Adipose tissue (tissue), 3 donors: ENCODE results near the gene MGAT4B. TPM values are rescaled to one million over a fixed set of nuclear protein-coding genes. Genes with fewer than 3 reads are reported as not detected.
A peak's percentile ranks its signal among the peaks of the same experiment; 100 is the strongest.
"Not testable (repeated sequence)": the region's sequence is repeated elsewhere in the genome, so short reads cannot be mapped to it uniquely, and the experiment has no call there.

Experiments
- H3K27ac ChIP-seq: one replicate; pipeline ENCODE4 v1.5.1; 2013; ENCODE audit warnings: low read depth, low read length
- WGBS, 3 donors: extraction: QIAGEN DNeasy Blood & Tissue Kit; methylation state at CpG; one replicate each; pipeline ENCODE4 v1.1.7; 2013; 5-methylcytosine and 5-hydroxymethylcytosine counted together
- polyA plus RNA-seq, 3 donors: library from polyadenylated mRNA; stranded (reverse); fragments of 200-250 nt; gene quantifications; one replicate each; pipeline ENCODE4 v1.2.3, GENCODE V29; 2013
- donor health status: healthy with polysubstance abuse.
- donor health status: Bipolar disorder and iron deficiency.
- donor health status: healthy.

MGAT4B gene
- polyA plus RNA-seq, 3 donors = 39.5 to 62.5 (median 45.0) TPM

DNA sequence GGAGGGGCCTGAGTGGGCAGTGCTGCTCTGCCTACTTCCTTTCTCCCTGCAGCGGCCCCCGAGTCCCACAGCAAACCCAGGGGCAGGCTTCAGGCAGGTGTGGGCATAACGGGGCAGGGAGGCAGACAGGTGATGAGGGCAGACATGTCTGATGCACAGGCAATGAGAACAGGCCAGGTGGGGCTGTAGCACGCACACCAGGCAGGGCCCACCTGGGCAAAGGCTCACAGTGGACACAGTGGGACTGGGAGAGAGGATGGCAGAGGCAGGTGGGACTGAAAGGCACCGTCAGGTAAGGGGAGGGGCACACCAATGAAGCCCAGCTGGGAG, 7.1 kb downstream of the MGAT4B start:
- H3K27ac ChIP-seq = no peak overlapping the region
- 84 to 93% (median 91%) methylated on average over 5 of the region's 5 CpGs for WGBS, 3 donors

DNA sequence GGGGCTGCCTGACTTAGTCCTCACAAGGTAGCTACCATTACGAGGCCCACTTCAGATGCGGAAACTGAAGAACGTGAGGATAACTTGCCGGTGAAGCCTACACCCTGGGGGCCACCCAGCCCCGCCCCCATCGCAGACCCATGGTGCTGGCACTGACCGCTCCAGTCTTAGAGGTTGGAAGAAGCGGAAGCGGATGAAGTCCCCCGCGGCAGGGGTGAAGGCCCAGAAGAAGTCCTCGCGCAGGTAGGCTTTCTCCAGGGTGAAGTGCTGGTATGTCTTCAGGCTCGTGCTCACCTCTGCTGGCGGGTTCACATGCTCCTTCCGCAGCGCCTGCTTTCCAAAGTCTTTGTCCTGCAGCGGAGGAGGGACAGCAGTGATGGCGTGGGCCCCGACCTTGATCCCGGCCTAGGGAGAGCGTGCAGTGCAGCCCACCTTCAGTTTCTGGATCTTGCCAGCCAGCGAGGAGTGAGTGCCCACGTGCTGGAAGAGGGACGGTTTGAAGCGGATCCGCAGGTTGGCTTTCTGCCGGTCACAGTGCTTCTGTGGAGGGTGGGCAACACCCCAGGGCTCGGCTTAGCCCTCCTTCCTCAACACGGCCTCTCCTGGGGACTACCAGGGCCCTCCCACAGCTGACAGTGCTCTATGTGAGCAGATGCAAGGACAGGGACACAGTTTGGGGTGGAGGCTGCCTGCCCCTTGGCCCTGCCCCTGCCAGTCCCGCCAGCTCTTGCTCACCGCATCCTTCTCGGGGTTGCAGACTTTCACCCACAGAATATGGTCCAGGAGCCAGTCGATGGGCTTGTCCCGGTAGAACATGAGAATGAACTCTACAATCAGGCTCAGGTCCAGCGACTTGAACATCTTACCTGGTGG, 7.7 kb downstream of the MGAT4B start:
- no peak overlapping the region for H3K27ac ChIP-seq
- 95 to 96% (median 95%) methylated on average over 36 of the region's 36 CpGs for WGBS, 3 donors

DNA sequence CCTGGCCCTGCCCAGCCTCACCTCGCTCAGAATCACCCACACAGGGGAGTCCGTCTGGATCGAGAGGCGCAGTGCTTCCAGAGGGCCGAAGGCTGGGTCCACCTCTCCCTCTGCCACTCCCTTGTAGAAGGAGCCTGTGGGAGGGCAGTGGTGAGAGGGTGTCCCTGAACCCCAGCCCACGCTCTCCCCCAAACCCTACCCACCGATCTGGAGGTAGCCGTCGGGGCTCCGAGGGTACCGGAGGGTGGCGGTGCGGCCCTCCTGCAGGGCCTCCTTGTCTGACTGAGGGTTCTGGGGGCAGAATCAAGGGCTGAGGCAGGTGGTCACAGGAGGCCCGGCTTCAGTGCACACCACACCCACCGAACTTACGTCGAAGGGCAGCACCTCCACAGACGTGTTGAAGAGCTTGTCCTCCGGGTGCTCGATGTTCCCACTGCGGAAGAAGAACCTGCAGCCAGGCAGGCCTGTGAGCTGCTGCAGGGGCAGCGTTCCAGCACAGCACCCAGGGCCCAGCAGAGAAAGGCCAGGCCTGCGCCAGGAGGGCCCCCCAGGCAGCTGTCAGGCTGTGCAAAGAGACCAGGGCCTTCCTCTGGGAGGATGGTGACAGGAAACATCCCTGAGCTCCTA, 8.4 kb downstream of the MGAT4B start:
- H3K27ac ChIP-seq = no peak overlapping the region
- whole genome bisulfite sequencing, 3 donors = 94 to 97% (median 95%) methylated on average over 23 of the region's 23 CpGs

DNA sequence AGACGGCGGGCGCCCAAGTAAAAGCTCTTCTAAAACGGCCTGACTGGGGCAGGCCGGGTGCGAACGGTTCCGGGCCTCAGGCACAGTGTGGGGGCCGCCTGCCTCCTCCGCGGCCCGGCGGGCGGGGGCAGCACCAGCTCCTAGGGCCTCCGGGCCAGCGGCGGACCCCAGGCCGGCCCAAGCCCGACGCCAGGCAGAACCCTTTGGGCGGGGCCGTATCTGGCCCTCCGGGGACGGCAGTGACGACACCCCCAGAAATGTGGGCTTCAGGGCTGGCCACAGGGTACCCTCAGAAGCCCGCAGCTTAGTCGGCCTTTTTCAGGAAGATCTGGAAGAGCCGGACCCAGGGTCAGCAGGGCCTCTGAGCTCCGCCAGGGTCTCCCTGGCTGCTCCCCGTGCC, 8.9 kb downstream of the MGAT4B start:
- no peak overlapping the region for H3K27ac ChIP-seq
- WGBS, 3 donors = 95 to 97% (median 95%) methylated on average over 28 to 30 of the region's 30 CpGs

DNA sequence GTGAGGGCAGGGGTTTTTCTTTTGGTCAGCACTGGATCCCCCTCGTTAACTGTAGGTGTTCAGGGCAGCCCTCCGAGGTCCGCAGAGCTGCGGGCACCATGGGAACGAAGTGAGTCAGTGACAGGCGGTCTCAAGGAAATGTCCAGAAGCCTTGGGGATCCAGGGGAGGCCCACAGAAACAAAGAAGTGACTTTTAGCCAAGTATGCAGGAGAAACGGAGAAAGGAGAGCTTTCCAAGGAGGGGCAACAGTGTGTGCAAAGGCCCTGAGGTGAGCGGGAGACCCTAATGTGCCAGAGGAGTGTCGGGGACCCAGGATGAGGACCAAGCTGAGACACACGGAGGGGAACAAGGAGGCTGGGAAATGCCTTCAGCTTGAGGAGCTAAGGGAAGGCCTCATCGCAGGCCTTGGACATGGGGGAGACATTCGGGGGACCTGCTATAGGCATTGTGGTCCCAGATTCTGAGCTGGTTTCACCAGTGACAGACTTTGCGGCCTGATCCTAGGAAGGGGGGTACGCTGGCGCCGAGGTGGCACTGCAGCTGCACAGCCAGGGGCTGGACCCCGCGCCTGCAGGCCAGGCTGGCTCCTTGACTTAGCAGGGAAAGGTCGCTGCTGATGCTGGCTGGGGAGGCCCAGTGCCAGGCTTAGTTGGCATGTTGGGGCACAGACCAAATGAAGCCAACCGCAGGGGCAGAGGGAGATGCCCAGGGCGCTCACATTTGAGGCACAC, 9.6 kb downstream of the MGAT4B start:
- no peak overlapping the region for H3K27ac ChIP-seq
- WGBS, 3 donors = 84 to 90% (median 87%) methylated on average over 21 of the region's 21 CpGs

DNA sequence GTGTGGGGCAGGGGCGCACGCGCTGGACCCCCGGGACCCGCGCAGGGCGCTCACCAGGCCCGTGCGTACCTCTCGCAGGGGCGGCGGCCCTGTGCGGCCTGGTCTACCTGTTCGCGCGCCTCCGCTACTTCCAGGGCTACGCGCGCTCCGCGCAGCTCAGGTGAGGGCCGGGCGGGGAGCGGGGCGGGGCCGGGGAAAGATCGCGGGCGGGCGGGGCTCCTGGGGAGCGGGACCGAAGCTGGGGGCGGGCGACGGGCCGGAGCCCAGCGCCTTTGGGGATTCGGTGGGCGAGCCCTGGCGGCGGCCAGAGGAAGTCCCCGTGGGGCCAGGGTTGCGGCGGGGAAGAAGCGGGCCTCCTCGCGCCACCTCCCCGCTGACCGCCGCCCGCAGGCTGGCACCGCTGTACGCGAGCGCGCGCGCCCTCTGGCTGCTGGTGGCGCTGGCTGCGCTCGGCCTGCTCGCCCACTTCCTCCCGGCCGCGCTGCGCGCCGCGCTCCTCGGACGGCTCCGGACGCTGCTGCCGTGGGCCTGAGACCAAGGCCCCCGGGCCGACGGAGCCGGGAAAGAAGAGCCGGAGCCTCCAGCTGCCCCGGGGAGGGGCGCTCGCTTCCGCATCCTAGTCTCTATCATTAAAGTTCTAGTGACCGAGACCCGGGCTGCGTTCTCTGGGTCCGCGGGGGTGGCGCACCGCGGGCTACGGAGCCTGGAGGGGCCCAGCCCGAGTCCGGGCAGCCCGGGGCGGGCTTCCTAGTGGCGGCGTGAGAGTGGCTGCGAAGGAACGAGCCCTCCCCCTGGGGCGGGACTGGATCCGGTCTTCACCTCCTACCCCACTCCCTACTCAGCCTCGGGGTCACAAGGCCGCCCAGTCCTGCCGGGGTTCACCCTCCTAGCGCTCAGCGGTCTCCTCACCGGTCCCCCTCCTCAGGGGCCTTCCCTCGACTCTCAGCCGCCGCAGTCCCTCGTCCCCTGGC, 10.5 kb downstream of the MGAT4B start:
- 1 to 3% (median 2%) methylated on average over 81 to 112 of the region's 113 CpGs for WGBS, 3 donors
- no peak overlapping the region for H3K27ac ChIP-seq

DNA sequence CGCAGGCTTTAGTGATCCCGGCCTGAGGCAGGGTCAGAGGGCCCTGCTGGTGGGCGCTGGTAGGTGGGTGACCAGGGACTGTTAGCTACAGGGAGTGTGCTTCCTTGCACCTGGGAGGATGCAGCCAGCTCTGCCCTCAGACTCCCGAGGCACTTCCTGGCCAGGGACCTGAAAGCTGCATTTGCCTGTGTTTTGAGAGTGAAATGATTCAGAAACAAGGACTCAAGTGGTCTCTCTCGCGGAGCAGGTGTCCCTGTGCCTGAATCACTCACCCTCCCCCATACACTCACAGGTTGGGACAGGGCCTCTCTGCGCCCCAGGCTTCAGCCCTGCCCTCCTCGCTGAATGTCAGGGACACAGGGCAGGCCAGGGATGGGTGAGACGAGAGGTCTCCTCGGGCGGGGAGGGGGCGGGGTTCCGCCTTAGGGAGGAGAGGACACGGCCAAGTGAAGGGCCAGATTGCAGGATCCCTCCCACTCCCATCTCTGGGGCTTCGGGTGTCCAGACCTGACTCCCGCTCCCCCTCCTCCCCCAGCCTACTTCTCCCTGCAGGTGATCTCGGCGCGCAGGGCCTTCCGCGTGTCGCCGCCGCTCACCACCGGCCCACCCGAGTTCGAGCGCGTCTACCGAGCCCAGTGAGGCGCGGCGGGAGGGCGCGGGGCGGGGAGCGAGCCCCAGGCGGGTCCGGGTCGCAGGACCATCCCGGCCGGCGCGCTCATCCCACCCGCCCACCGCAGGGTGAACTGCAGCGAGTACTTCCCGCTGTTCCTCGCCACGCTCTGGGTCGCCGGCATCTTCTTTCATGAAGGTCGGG, 11.4 kb downstream of the MGAT4B start:
- 6 to 11% (median 11%) methylated on average over 52 to 53 of the region's 53 CpGs for WGBS, 3 donors
- H3K27ac ChIP-seq = no peak overlapping the region

DNA sequence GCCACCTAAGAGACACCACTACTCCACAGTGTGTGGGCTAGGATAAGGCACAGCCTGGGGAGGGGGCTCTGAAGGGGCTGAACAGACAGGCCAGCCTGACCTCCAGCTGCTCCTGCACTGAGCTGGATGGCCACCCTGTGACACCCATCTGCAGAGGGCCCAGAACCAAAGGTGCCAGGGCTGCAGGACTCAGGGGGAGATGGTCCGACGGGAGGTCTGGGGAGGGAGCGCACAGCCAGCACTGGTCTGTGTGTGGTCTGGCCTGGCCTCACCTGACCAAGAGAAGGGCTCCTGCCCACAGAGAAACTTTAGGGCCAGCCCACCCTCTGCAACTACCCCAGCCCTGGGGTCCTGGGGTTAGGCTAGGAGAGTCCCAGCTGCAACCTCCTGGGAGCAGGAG, 12.1 kb downstream of the MGAT4B start:
- WGBS, 3 donors = 86 to 98% (median 97%) methylated on average over 3 of the region's 3 CpGs
- no peak overlapping the region for H3K27ac ChIP-seq

DNA sequence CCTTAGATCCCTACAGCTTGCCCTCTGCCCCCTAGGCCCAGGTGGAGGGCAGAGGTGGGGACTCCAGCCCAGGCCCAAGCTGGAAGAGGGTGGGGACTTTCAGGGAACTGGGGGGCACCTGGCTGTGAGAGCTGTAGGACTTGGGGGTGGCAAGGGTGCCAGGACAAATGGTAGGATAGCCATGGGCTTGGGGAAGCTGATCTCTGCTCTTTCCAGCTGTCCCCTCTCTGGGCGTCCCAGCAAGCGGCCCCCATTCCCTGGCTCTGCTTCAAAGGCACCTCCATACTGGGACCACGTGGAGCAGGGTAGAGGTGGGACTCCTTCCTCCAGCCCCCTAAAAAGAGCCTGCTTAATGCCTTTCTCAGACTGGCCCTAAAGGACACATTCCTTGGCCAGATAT, 12.5 kb downstream of the MGAT4B start:
- H3K27ac ChIP-seq = no peak overlapping the region
- 63 to 71% (median 69%) methylated on average over 3 of the region's 3 CpGs for WGBS, 3 donors

DNA sequence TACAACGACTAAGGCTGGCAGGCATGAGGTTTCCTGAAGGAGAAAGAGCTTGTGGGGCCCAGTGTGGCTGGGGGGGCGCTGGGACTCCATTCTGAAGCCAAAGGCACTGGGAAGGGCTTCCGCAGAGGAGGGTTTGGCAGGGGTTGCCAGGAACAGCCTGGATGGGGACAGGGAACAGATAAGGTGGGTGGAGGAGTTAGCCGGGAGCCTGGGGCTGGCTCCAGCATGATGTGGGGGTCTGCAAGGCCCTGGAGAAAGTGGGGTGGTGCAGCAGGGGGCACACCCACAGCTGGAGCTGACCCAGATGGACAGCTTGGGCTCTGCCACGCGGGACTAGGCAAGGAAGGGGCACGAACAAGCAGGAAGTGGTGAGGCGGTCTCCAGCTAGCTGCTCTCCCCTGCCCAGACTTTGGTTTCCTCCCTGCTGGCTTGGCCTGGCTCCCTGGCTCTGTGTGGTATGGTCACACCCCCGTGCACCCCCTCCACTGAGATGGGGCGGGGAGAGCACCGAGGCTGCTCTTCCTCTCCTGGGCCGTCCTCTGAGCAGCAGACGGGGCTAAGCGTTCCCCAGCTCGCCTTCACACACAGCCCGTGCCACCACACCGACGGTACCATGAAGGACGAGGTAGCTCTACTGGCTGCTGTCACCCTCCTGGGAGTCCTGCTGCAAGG, 13.1 kb downstream of the MGAT4B start, which contains the start of gene LTC4S:
Gene LTC4S (plus strand): TSS at position 519 of the 672 bp plus-strand sequence. CDS start 95 bp downstream, at position 614.
- 6 to 55% (median 13%) methylated on average over 18 to 19 of the region's 19 CpGs for WGBS, 3 donors
- peak within 1 kb of the TSS; percentile 17 for H3K27ac ChIP-seq

DNA sequence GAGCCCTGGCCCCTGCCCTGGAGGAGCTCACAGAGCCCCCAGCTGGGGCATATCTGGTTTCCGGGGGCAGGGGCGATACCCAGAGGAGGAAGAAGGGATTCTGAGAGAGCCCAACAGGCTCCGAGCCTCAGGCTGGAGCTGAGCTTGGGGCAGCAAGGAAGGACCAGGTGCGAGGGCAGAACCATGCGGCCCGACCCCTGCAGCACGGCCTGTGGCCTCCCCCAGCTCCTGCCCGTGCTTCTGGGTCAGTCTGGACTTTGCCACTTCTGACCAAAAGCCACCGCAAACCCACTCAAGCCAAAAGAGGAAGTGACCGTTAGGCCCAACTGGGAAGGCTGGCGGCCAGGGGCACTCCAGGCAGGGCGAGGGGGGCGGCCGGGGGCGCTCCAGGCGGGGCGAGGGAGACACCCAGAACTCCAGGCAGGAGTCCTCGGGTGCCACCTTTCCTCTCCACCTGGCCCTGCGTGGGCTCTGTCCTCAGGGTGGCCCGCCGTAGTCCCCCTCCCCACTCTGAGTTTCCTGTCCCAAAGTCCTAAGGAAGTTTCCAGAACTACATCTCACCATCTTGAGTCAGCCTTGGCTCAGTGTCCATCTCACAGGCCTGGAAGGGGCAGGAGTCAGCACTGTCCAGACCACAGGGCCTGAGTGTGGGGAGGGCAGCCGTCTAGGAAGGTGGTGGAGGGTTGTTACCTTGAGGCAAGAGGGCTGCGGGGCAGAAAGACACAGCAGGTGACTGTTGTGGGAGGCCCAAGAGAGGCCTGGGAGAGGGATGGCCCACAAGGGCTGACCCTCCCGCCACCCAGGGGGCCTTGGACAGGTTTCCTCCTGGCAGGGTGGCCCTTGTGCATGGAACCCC, 13.8 kb downstream of the MGAT4B start:
- H3K27ac ChIP-seq = peak overlapping the region; percentile 17
- WGBS, 3 donors = 51 to 83% (median 54%) methylated on average over 24 of the region's 24 CpGs

DNA sequence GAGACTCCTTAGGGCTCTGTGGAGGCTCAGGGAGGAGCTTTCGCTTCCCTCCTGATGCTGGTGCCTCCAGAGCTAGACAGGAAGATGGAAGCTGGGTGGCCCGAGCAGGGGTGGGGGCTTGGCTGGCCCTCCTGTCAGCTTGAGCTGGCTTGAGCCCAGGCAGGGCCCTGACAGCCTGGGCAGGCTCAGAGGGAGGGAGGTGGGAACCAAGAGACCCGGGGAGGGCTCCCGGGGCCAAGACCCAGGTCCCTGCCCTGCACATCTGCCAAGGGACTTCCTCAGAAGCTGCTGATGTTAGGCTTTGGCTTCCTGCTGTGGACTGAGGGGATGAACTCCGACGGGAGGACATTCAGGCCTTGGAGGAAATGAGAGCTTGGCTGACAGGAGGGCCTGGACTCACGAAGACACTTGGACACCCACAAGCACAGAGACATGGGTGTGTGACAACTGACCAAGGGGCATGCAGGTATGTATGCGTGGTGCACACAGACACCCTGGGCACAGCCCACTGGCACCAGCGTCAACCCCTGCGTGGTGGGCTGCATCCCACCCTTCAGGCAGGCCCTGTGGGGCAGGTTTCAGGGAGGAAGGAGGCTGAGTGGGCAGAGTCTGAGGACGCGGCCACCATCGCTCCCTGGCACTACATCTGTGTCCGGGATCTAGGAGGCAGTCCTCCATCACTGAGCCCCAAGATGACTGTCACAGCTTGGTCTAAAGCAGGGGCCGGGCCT, 14.6 kb downstream of the MGAT4B start:
- WGBS, 3 donors = 44 to 79% (median 50%) methylated on average over 15 of the region's 15 CpGs
- no peak overlapping the region for H3K27ac ChIP-seq

DNA sequence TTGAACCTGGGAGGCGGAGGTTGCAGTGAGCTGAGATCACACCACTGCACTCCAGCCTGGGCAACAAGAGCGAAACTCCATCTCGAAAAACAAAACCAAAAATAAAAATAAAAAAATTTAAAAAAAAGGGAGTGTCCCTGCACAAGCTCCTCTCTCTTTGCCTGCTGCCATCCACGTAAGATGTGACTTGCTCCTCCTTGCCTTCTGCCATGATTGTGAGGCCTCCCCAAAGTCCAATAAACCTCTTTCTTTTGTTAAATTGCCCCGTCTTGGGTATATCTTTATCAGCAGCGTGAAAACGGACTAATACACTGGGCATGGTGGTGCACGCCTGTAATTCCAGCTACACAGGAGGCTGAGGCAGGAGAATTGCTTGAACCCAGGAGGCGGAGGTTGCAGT, 17.4 kb downstream of the MGAT4B start:
- 96 to 98% (median 96%) methylated on average over 8 to 9 of the region's 9 CpGs for WGBS, 3 donors
- H3K27ac ChIP-seq = not testable (repeated sequence)

DNA sequence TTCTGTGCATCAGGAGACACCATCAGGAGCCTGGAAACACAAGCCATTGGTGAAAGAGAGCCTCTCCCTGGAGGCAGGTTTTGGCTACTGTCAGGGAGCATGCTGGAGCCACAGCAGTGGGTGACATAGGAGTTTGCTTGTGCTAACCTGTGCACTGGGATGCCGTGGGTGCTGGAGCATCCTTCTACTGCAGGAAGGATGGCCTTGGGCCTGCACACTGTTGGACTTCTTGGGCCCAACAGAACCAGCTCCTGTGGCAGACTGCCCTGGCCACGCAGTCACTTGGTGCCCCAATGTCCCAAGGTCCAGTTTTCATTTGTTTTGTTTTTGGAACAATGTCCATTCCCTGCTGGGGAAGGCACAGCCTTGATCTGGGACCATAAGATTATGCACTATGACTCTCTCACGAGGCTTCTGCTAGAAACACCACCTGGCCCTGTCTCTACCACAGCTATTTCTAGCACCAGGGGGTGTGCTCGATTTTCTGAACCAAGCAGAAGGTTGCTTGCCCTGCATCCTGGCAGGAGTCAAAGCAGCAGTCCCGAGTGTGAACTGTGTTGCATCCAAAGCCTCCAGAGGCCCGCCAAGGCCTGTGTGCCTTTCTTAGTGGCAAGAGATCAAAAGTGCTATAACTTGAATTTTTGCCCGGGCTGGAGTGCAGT, 18.3 kb downstream of the MGAT4B start:
- no peak overlapping the region for H3K27ac ChIP-seq
- whole genome bisulfite sequencing, 3 donors = 81 to 91% (median 89%) methylated on average over 7 of the region's 7 CpGs

DNA sequence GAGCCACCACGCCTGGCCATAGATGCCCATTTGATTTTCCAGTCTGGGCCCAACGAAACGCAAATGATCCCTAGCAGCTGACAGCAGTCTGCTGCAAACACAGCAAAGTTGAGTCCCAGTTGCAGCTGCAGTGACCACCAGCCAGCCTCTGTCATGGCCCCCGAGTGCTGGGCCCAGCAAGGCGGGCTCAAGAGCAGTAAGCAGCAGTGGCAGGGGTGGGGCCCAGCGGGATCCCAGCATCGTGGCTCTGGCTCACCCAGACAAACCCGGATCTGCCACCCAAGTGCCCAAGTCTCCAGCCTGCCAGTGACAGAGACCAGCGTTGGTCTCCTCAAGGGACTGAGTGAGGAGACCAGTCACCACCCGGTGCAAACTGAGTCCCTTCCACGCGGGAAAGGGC, 19.8 kb downstream of the MGAT4B start:
- H3K27ac ChIP-seq = no peak overlapping the region
- WGBS, 3 donors = 81 to 88% (median 85%) methylated on average over 12 of the region's 12 CpGs
